ENCODE results near the gene PALB2. TPM values are rescaled to one million over a fixed set of nuclear protein-coding genes. Genes with fewer than 3 reads are reported as not detected.
A peak's percentile ranks its signal among the peaks of the same experiment; 100 is the strongest.

Gene PALB2
- polyA plus RNA-seq, 3 donors = 2.3 to 3.3 (median 2.5) TPM

DNA sequence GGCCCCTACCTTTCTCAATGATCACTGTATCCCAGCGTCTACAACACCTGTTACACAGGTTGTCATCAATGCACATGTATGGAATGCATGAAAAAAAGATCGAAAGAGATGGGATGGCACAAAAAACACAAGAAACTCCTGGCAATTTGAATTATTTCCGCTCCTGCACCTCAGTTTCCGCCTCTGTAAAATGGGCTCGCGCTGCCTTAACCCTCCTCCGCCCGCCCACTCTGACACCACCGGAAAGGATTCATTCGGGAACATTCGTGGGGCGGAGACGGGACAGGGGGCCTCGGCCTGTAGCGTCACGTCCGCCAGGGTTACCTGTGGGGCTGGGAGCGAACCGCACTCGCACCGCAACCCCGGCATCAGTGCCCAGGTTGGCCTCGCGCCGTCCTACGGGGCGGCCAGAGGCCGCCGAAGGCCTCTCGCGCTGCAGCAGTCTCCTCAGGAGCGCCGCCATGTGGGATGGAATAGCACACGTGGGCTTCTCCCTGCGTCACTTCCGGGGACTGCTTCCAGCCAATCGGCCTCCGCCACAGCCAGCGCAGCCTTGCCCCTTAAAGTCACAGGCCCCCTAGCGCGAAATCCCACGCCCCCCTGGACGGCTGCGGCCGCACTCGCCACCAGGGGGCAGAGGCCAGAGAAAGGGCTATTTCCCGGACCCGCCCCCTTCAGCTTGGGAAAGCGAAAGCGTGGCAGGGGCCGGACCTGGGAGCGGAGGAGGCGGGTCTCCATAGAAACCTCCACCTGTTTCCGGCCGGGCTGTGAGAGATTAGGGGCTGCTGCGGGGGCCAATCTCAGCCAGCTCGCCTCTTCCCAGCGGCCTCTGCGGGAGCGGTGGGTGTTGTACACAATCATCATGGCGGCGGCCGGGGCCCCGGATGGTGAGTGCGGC is 84.0 kb downstream of the PALB2 start, which contains the start of the genes EARS2 and UBFD1:
Gene EARS2 (minus strand): TSS at position 470 of the 898 bp plus-strand sequence. CDS start 7 bp downstream, at position 463.
Gene UBFD1 (plus strand): TSS at position 847 of the 898 bp plus-strand sequence. CDS start 16 bp downstream, at position 863.
- H3K4me3 Mint-ChIP-seq = peak within 1 kb of the TSS; percentile 87 to 88
- Histone ChIP-seq H3K4me3 (replicated peaks in 1 of 3; ENCODE audit: low read depth in 2 of 3, low read length in 3 of 3) (peak within 1 kb of the TSS; percentile 59 to 87 (median 70)), H3K9ac (ENCODE audit: insufficient read depth, low read length, poor library complexity, severe bottlenecking) (peak within 1 kb of the TSS; percentile 84), H3K36me3 (replicated peaks in 1 of 2; ENCODE audit: control insufficient read depth in 1 of 2, insufficient read depth in 2 of 2, low read length in 2 of 2) (peaks cover 26 to 41% of the 10 kb centered on the region in 2 donors), H2AFZ (ENCODE audit: insufficient read depth, low read depth, low read length, poor library complexity, severe bottlenecking) (peak within 1 kb of the TSS; percentile 92), H3K9me3 (replicated peaks in 1 of 2; ENCODE audit: control insufficient read depth in 1 of 2, insufficient read depth in 1 of 2, low read length in 2 of 2) (no peaks in the 10 kb centered on the region), H3K27me3 (ENCODE audit: control insufficient read depth in 2 of 2, insufficient read depth in 2 of 2, low read length in 2 of 2) (no peaks in the 10 kb centered on the region), H3K27ac (ENCODE audit: low read depth in 1 of 2, low read length in 2 of 2) (peak within 1 kb of the TSS; percentile 47 to 82), H3K4me2 (replicated peaks; ENCODE audit: extremely low read depth, low read length, poor library complexity, severe bottlenecking) (peak within 1 kb of the TSS; percentile 85), H3K79me2 (ENCODE audit: insufficient read depth, low read length) (peaks cover 21% of the 10 kb centered on the region), H4K20me1 (ENCODE audit: insufficient read depth, low read length) (no peaks in the 10 kb centered on the region), H3K4me1 (ENCODE audit: control insufficient read depth in 1 of 2, insufficient read depth in 2 of 2, low read length in 2 of 2) (peaks cover 15 to 22% of the 10 kb centered on the region in 2 donors)
- peaks cover 0 to 2% (median 0%) of the 10 kb centered on the region in 3 donors for H3K27me3 Mint-ChIP-seq (ENCODE audit: low read depth in 3 of 3)
- H3K9me3 Mint-ChIP-seq = peaks cover 0 to 3% (median 0%) of the 10 kb centered on the region in 7 donors
- H3K4me1 Mint-ChIP-seq = peaks cover 21% of the 10 kb centered on the region
- intact Hi-C loops (cut with micrococcal nuclease) = loop anchor here (1.0 to 5.0 kb wide), 3 partner anchors 39 to 105 kb away; partner anchors contain the start of genes COG7 (in 1 of the 2) and NDUFAB1 (in 1 of the 2)
- peak within 1 kb of the TSS; percentile 87 to 95 (median 91) for H3K27ac Mint-ChIP-seq
- WGBS (ENCODE audit: insufficient coverage) = 1% methylated on average over 58 of the region's 65 CpGs
- DNase-seq = peak; percentile 96 to 98 (median 97)
- TF ChIP-seq CTCF (IDR thresholded peaks at IDR 0.05) = peak; percentile 96
- H3K36me3 Mint-ChIP-seq = peaks cover 25 to 30% of the 10 kb centered on the region in 2 donors

GRCh38 chr16:23554536-23554935 is 86.6 kb downstream of the PALB2 start:
- Histone ChIP-seq H2AFZ (ENCODE audit: insufficient read depth, low read depth, low read length, poor library complexity, severe bottlenecking) (no peak overlapping the region), H3K9ac (ENCODE audit: insufficient read depth, low read length, poor library complexity, severe bottlenecking) (no peak overlapping the region), H3K4me3 (replicated peaks in 1 of 3; ENCODE audit: low read depth in 2 of 3, low read length in 3 of 3) (no peak overlapping the region), H3K36me3 (replicated peaks in 1 of 2; ENCODE audit: control insufficient read depth in 1 of 2, insufficient read depth in 2 of 2, low read length in 2 of 2) (peaks cover 23 to 39% of the 10 kb centered on the region in 2 donors), H3K79me2 (ENCODE audit: insufficient read depth, low read length) (peaks cover 21% of the 10 kb centered on the region), H3K27ac (ENCODE audit: low read depth in 1 of 2, low read length in 2 of 2) (no peak overlapping the region), H3K4me1 (ENCODE audit: control insufficient read depth in 1 of 2, insufficient read depth in 2 of 2, low read length in 2 of 2) (peaks cover 15 to 22% of the 10 kb centered on the region in 2 donors), H3K4me2 (replicated peaks; ENCODE audit: extremely low read depth, low read length, poor library complexity, severe bottlenecking) (no peak overlapping the region), H3K9me3 (replicated peaks in 1 of 2; ENCODE audit: control insufficient read depth in 1 of 2, insufficient read depth in 1 of 2, low read length in 2 of 2) (no peaks in the 10 kb centered on the region), H4K20me1 (ENCODE audit: insufficient read depth, low read length) (no peaks in the 10 kb centered on the region), H3K27me3 (ENCODE audit: control insufficient read depth in 2 of 2, insufficient read depth in 2 of 2, low read length in 2 of 2) (no peaks in the 10 kb centered on the region)
- WGBS (ENCODE audit: insufficient coverage) = 63% methylated on average over 2 of the region's 3 CpGs
- intact Hi-C loops (cut with micrococcal nuclease) = no loop called here
- Mint-ChIP-seq H3K4me1 (peaks cover 21% of the 10 kb centered on the region), H3K36me3 (peaks cover 29 to 36% of the 10 kb centered on the region in 2 donors), H3K27me3 (ENCODE audit: low read depth in 3 of 3) (peaks cover 0 to 2% (median 0%) of the 10 kb centered on the region in 3 donors), H3K4me3 (no peak overlapping the region), H3K27ac (no peak overlapping the region), H3K9me3 (peaks cover 0 to 6% (median 0%) of the 10 kb centered on the region in 7 donors)
- no peak for TF ChIP-seq CTCF (IDR thresholded peaks at IDR 0.05)
- no peak for DNase-seq

Data from CD14-positive monocyte (primary cell).